Kidney tubule cell (primary cell): ENCODE data around the gene GGACT.
"Not testable (repeated sequence)": the region's sequence is repeated elsewhere in the genome, so short reads cannot be mapped to it uniquely, and the experiment has no call there.

Experiments used
- DNase-seq: peaks from one replicate; pipeline ENCODE4 v3.0.0-alpha.2; 2018; ENCODE audit warnings: low spot score

The GGACT gene

DNA sequence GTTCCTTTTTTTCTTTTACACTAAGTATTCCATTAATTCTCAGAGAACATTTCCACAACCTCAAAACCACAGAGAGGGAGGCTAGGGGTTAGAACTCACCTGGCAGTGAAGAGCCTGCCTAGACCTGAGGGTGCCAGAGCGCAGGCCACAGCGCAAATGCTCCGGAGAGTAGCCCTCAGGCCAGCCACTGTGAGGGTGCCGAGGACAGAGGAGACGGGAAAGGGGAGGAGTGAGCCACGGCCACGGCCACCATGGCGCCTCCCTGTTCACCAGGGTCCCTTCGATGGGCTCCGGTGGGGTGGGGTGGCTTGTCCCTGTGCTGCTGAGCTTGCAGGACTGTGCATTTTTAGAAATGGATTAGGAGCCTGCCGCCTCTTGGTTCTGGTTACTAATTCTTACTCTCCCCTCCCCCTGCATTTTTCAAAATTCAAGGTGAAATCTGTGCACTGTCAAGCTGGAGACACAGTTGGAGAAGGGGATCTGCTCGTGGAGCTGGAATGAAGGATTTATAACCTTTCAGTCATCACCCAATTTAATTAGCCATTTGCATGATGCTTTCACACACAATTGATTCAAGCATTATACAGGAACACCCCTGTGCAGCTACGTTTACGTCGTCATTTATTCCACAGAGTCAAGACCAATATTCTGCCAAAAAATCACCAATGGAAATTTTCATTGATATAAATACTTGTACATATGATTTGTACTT lies 58.8 kb downstream of the GGACT start:
- DNase-seq = no peak

DNA sequence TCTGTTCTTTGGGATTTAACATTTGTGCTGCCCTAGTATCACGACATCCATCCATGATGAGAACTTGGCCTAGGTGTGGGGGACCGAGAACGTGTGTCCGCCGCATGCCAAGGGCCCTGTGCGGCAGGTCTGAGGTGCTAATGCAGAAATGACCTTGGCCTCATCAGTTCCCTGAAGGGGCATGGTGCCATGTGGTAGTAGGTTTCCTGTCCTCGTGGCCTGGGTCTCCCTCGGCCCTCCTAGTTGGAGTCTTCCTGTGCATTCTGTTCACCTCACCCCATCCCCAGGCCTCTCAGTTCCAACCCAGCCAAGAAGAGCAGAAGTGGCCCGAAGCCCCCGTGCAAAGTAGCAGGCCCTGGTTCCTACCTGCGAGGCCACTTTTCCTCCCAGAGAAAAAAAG lies 59.8 kb downstream of the GGACT start:
- no peak for DNase-seq

DNA sequence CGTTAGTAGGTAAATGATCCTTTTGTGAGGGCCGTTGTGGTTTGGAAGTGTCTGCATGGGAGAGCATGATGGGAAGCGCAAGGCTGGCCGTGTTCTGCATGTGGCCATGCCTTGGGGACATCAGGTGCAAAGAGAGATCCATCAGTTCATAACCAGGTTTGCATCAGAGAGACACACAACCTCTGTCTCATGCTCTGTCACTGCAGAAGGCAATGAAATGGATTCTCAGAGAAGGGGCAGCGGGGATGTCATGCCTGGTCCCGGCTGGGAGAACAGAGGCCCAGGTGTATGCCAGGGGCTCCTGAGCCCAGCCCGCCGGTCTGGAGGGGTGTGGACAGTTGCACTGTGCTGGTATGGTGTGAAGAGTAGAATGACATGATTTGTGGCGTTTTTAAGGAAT lies 60.2 kb downstream of the GGACT start:
- DNase-seq = no peak

DNA sequence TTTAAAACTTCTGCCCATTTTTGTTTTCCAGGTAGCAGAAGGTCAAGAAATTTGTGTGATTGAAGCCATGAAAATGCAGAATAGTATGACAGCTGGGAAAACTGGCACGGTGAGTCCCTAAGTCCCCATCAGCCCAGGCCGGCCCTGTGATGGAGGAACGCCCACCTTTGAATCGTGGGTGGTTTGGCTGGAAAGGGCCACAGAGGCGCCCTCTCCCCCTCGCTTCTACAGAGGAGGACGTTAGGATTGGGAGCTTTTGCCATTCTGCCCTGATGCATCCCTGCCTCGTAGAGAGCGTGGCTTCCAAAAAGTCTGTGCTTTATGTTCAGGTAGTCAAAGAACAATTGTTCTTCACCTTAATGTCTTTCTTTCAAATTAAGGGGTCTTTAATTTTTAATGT lies 60.9 kb downstream of the GGACT start:
- no peak for DNase-seq

DNA sequence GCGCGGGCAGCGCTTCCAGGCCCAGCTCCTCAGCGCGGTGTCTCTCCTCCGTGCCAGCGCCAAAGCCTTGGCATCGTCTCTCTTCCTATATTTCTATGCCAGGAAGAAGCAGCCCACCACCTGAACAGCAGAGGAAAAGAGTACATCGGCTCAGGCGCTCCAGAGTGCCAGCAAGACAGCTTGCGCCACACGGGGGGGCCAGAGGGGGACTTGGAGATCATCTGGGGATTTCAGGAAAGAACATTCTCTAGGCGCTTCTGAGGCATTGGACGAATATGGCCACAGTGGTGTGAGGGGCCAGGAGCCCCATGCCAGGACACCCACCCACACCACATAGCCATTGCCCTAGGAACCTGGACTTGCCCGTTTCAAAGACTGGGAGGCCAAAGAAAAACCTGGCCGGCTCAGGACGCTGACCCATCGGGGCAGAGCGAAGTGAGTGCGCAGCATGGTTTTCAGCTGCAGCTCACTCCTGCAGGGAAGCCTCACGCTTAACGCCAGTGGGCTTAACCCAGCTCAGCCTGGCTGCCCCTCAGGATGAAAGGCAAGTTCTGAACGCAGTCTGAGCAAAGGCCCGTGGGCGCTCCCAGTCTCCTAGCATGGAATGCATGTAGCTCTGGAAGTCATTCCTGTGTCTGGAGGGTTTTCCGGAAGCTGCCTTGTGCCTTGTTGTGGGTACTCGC lies 62.1 kb downstream of the GGACT start:
- DNase-seq = no peak

DNA sequence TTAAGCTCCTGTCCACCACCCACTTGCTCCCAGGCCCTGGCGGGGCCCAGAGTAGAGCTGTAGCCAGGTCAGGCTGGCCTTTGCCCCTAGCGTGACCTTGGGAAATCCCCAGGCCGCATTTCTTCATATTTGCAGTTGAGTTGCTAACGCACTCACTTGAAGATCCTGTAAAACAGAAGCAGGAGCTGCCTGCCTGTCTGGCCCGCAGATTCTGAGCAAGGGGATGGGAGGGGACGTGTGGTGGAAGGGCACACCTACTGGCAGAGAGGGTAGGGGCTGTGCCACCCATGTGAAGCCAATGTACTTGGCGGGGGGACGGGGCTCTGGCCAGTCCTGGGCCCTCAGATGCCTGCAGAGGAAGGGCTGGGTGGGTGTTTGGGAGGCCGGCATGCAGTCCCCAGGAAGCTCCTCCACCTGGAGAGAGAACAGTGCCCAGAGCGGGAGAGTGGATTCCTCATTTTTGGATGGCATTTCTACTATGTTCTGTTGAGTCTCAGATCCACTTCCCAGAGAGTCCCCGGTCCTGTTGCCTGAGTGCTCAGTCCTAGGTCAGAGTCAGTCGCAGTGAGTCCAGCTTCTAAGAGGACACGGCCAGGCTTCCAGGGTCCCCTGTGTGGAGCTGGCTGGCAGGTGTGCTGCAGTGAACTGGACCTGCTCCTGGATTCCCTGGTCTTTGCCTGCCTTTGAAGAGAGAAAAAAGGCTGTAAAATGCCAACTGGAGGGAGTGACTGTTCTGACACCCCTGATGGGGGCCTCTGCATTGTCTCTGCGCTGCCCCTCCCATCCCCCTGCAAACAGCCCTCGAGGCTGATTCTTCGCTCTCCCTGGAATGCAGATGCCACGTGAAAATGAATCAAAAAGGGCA lies 62.9 kb downstream of the GGACT start:
- peak; percentile 15 for DNase-seq

DNA sequence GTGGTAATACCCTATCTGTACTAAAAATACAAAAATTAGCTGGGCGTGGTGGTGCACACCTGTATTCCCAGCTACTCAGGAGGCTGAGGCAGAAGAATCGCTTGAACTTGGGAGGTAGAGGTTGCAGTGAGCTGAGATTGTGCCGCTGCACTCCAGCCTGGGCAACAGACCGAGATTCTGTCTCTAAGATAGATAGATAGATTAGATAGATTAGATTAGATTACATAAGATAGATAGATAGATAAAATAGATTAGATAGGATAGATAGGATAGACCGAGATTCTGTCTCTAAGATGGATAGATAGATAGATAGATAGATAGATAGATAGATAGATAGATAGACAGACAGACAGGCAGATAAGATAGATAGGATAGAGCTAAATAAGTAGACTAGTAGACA lies 63.9 kb downstream of the GGACT start:
- not testable (repeated sequence) for DNase-seq

DNA sequence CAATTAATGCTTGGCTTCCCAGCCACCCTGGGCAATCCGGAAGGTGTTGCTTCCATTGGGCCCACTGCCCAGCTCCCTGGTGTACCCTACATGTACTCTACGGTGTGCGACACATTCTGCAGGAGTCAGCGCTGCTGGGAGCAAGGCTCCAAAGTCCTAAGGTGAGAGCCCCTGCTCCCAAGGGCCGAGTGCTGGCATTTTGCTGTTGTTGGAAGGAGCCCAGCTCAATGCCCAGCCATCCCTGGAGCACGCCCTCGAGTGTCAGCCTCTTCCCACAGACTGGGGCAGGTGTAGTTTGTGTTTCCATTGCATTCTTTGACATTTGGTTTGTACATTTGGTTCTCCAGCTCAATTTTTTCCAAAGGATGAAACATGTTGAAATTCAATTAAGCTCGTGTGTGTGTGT lies 64.6 kb downstream of the GGACT start:
- DNase-seq = no peak

DNA sequence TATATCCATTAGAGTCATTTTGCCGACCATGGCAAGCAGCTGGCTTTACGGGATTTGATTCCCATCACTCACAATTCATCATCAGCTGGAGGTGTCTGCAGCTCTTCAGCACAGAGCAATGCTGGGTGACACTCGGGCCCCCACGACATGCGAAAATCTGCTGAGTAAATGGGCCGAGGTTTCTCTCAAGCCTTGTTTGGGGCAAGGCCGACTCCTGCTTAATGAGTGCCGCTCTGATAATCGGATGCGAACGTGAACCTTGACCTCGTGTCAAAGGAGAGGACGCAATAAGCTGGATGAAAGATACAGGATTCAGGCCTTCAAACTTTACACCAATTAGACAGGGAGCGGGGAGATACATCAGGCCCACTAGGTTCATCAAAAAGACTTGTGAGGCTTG lies 65.2 kb downstream of the GGACT start:
- DNase-seq = no peak

DNA sequence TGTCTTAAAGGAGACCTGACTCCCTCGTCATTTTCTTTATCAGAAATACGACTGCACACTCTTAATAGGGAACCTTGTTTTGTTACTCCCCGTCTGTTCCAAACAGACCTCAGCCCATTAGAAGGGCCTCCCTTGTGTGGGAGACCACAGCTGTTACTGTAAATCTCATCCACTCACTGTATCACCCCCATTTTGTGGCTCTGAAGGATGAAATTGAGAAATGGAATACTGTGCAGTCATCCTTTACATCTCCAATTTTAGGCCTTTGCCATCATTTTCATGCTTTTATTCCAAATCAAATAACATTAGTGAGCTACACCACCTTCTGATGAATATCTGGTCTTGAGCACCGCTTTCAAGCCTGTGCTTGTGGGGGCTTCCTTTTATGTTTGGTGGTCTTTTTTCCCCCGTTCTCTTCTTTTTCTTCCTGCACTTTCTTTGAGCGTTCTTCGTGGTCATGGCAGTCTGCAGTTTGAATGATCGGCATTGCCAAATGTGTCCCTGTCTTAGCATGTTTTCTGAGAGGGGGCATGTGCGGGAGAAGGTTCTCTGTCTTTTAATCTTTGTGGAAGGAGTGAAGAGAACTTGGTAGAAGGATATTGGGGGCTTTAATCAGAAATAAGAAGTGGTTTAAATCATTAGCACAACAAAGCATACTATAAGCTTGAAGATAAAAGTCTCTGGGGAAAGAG lies 65.8 kb downstream of the GGACT start:
- DNase-seq = no peak

DNA sequence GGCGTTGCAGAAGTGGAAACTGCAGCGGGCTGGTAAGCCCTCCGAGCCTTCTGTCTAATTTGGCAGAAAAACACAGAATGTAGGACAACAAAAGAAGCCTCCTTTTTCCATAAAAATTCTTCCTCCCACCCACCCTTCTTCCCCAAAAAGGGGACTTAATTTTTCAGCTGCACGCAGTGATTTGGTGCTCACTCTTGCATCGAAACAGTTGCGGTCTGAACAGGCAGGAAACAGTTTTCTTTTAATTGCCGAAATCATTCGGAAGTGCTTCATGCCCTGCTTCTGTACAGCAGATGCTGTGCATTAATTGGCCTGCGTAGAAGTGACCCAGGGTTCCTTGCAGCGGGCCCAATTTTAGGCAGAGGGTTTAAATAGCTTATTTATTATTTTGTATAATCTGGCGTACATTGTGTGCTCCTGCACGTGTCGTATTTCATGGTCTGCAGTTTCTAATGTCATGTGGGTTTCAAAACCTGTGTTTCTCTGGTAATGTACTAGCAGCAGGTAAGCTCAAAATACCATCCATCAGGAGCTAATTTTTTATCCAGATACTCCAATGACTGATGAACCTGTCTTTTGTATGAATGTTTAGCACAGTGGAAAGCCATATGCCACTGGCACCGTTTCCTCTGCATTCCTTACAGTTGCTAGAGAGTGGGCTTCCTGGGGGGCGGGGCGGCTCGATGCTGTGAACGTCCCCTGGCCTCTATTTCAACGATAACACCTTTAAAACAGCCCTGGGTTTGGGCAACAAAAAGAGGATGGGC lies 66.6 kb downstream of the GGACT start:
- no peak for DNase-seq

DNA sequence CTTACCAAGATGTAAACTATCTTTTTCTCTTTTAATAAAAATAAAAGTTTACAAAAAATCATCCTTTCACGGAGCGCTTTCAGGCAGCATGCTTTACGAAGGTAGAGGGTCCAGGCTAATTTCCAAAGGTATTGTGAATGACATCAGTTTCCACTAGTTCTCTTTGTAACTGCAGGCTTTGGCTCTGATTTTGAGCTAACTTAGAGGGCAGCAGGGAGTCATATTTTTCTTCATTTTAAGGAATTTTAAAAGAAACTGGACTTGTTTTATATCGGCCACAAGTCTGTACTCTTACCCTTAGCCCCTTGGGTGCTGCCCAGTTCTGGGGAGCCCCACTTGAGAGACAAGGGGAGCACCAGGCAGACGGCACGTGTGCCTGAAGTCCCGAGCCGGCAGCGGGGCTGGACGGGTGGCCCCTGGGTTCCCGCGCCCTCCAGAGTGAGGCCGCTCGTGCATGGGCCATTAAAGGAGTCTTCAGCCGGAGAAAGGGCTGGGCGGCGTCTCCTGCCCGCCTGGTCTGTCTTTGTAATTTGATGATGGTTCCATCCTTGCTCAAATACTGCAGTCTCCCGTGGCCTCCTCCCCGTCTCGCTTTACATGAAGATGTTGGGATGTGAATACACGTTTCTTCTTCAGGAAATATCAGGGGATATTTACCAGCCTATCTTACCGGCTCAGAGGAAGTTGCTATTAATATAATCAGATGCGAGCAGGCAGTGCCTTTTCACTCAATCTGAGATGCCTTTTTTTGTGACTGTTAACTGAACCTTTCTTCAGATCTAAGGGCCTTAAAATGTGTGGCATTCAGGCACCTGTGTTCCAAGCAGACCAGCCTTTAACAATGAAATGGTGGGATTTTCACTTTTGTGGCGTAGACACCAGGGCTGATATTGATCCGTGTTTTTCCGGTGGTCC lies 67.4 kb downstream of the GGACT start:
- no peak for DNase-seq

DNA sequence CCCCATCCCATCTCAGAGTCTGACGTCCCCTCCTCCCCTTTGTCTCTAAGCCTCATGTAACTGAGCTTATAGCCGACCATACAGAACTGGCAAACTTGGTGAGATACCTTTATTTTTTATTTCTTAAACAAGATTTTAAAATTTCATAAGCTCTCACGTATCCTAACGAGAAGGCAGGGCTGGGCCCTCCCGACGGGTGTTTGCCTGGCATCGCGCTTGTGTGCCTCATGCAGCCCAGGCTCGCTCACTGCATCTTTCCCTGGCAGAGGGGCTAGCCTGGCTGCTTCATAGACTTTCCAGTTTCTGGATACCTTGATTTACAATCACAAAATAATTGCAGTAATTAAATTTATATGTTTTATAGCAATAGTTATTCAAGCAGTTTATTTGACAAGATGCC lies 69.0 kb downstream of the GGACT start:
- no peak for DNase-seq

DNA sequence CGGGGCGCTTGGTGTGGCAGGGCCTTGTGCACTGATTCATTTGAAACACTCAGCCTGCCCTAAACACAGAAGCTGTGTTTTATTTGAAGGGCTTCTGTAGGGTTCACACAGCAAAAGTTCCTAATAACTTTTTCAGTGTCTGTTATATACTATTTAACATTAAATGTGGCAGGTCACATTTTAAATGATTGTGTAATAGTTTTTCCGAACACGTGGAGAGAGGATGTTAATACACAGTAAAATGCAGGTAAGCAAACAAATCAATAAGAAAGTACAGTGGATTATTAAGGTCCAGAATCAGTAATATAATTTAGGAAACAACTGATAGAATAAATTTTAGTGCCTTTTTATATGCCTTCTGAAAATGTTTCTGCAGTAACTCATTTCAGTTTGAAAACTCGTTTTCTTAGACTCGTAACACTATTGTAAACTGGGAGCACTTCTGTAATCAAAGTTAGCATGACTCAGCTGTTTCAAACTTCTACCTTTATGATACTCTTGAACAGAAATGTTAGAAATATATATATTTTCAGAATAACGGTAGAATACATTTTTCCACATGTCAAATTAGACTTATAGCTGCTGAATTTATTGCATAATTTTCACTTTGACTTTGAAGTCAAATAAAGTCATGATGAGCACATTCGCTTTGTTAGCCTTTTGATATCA lies 70.1 kb downstream of the GGACT start:
- no peak for DNase-seq

DNA sequence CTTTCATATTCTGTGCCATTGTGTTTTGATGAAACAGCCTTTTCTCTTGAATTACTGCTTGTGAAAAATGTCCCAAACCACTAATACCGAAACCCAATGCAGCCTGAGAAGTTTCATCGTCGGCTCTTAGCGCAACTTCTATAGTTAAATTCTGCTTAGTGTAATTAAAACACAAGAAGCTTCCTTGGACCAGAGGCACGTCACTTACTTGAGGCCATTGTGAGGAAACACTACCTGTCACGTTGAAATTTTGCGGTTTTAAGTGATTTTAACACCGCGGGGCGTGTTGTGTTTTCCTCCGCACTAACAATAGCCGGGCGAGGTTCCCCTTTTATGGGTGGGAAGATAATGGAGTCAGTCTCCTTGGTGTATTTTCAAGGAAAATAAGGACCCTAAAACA lies 70.9 kb downstream of the GGACT start:
- DNase-seq = no peak

DNA sequence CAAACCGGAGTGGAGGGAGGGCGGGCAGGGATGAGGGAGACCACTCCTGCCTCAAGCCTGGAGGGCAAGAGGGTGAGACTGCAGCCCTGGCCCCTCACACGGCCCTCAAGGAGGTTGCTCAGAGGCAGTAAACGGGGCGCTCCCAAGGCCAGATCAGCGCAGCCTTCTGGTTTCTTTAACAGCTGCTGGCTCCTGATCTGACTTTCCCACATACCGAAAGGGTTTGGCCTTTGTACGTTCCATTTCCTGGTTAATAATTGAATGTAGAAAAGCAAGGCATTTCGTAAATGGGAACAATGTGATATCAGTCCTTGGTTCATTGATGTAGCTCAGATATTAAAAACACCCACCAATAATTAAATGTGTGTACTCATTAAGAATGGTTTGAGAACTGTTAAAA lies 71.5 kb downstream of the GGACT start:
- DNase-seq = peak; percentile 80

DNA sequence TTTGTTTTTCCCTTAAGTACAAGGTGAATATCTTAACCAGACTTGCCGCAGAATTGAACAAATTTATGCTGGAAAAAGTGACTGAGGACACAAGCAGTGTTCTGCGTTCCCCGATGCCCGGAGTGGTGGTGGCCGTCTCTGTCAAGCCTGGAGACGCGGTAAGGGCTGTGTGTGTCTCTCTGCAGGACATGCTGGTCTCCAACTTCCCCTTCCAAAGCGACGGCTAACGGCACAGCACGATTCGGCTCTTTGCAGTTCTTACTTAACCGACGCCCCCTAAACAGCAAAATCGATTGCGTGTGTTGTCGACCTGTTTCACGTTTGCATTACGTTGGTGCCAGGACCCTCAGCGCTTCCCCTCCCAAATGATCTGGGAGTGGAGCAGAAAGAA lies 73.2 kb downstream of the GGACT start:
- DNase-seq = no peak

DNA sequence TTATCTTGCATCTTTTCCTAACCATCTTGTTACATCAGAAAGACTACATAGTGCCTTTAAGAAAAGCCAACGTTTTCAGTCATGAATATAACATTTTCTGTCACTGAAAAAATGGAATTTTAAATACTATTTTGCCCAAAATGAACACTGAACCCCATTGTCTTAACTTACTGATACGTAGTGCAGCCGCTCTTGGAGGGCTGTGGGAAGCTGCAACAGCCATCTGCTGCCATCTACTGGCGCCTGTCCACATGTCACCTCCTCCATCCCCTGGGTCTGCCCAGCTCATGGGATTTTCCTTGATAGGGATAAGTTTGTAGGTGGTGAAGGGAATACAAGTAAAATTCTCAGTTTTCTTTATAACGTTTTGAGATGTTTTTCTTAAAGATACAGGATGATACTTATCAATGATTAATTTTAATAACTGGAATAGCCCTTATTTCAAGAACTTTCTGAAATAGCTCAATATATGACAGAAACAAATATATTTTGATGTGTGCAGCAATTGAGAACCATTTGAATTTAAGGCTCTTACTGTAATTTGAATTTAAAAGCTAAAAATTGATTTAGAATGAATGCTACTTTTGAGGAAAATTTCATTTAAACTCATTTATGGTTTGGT lies 73.7 kb downstream of the GGACT start:
- DNase-seq = peak; percentile 74

DNA sequence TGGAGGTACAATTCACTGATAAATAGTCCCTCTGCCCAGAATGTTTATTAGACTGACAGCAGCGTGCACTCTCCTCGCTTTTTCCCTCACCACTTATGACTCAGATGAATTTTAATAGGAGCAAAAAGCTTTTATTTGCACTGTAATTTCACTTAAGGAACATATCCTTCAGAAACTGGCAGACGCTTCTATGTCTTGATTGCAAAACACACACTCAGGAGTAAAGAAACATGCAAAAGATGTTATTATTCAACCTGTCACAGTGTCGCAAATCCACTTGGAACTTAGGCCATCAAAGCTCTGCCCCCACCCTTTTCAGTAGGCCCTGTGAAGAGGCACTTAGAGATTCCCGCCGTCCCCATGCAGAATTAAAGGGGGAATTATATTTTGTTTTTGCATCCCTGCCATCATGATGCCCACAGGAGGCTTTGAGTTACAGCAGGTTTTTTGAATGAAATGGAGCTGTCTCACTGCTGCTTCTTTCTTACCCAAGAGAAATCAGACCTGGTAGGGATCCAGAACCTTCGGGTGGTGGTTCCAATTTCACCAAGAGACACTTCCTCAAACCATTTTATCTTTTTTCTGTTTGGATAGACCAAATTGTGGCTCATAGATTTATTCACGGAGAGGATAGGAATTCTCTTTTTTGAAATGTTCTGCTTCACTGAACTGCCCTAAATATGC lies 74.5 kb downstream of the GGACT start:
- DNase-seq = no peak
